ENCODE measurements around the gene GGTA1. TPM values are rescaled to one million over a fixed set of nuclear protein-coding genes. Genes with fewer than 3 reads are reported as not detected.

Gene GGTA1
- total and polyA plus RNA-seq, 9 of the 15 experiments (the other 6 are each of a cell fraction or from before 2014, with no cell fraction given): 0.04 to 0.15 TPM; not detected in 7

DNA sequence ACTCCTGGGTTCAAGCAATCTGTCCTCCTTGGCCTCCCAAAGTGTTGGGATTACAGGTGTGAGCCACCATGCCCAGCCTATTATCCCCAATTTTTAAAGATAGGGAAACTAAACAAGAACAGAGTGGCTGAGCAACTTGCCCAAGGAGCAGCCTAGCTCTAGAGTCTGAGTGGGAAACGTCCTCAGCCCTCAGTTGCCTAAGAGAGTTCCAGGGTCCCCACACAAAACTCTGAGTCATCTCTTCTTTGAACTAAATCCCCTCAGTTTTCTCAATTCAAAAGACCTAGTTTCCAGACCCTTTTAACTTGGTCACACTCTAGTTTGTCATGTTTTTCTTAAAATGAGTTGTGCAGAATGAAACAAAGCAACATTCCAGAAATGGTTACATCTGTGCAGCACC is 33.5 kb downstream of the GGTA1 start:
- BruUV-seq (replicated peaks): no TSS peak
- no peak for ATAC-seq
- Histone ChIP-seq H3K9me3 (replicated peaks; ENCODE audit: control insufficient read depth, insufficient read depth, low read depth, low read length) (no peaks in the 10 kb centered on the region), H3K9me1 (ENCODE audit: control insufficient read depth, insufficient read depth, low read length) (no peaks in the 10 kb centered on the region), H3K36me3 (ENCODE audit: control insufficient read depth, insufficient read depth, low read length) (no peaks in the 10 kb centered on the region), H3K4me3 (no peak overlapping the region), H3K4me1 (replicated peaks in 1 of 2; ENCODE audit: control insufficient read depth in 2 of 2, insufficient read depth in 2 of 2, low read length in 2 of 2) (peaks cover 0 to 6% of the 10 kb centered on the region in 2 experiments; a peak in 2 of 5 replicates), H3K27ac (ENCODE audit: extremely low read depth, low read depth, low read length) (no peak overlapping the region), H3K9ac (ENCODE audit: insufficient read depth in 1 of 2, low read depth in 2 of 2, low read length in 2 of 2) (no peak overlapping the region), H3K4me2 (ENCODE audit: insufficient read depth, low read length) (no peak overlapping the region), H3K27me3 (ENCODE audit: control insufficient read depth in 2 of 2, insufficient read depth in 2 of 2, low read length in 2 of 2) (peaks cover 19 to 24% of the 10 kb centered on the region in 2 experiments; a peak in 3 of 5 replicates), H4K20me1 (replicated peaks; ENCODE audit: control insufficient read depth, insufficient read depth, low read length) (no peaks in the 10 kb centered on the region), H2AFZ (ENCODE audit: low read depth, low read length) (no peak overlapping the region), H3K79me2 (ENCODE audit: control insufficient read depth, insufficient read depth, low read length) (no peaks in the 10 kb centered on the region)
- ChIA-PET CTCF (ENCODE audit: low intra/inter-chr PET ratio) (no interaction called here), POLR2A (no interaction called here)
- 0% methylated on average over 1 of the region's 1 CpG for WGBS (ENCODE audit: insufficient coverage, low coverage, missing lambda C conversion rate)
- no peak for FAIRE-seq
- no peak for DNase-seq (ENCODE audit: extremely low read depth in 1 of 4, low spot score in 3 of 4)
- TF ChIP-seq, protein P1, sequence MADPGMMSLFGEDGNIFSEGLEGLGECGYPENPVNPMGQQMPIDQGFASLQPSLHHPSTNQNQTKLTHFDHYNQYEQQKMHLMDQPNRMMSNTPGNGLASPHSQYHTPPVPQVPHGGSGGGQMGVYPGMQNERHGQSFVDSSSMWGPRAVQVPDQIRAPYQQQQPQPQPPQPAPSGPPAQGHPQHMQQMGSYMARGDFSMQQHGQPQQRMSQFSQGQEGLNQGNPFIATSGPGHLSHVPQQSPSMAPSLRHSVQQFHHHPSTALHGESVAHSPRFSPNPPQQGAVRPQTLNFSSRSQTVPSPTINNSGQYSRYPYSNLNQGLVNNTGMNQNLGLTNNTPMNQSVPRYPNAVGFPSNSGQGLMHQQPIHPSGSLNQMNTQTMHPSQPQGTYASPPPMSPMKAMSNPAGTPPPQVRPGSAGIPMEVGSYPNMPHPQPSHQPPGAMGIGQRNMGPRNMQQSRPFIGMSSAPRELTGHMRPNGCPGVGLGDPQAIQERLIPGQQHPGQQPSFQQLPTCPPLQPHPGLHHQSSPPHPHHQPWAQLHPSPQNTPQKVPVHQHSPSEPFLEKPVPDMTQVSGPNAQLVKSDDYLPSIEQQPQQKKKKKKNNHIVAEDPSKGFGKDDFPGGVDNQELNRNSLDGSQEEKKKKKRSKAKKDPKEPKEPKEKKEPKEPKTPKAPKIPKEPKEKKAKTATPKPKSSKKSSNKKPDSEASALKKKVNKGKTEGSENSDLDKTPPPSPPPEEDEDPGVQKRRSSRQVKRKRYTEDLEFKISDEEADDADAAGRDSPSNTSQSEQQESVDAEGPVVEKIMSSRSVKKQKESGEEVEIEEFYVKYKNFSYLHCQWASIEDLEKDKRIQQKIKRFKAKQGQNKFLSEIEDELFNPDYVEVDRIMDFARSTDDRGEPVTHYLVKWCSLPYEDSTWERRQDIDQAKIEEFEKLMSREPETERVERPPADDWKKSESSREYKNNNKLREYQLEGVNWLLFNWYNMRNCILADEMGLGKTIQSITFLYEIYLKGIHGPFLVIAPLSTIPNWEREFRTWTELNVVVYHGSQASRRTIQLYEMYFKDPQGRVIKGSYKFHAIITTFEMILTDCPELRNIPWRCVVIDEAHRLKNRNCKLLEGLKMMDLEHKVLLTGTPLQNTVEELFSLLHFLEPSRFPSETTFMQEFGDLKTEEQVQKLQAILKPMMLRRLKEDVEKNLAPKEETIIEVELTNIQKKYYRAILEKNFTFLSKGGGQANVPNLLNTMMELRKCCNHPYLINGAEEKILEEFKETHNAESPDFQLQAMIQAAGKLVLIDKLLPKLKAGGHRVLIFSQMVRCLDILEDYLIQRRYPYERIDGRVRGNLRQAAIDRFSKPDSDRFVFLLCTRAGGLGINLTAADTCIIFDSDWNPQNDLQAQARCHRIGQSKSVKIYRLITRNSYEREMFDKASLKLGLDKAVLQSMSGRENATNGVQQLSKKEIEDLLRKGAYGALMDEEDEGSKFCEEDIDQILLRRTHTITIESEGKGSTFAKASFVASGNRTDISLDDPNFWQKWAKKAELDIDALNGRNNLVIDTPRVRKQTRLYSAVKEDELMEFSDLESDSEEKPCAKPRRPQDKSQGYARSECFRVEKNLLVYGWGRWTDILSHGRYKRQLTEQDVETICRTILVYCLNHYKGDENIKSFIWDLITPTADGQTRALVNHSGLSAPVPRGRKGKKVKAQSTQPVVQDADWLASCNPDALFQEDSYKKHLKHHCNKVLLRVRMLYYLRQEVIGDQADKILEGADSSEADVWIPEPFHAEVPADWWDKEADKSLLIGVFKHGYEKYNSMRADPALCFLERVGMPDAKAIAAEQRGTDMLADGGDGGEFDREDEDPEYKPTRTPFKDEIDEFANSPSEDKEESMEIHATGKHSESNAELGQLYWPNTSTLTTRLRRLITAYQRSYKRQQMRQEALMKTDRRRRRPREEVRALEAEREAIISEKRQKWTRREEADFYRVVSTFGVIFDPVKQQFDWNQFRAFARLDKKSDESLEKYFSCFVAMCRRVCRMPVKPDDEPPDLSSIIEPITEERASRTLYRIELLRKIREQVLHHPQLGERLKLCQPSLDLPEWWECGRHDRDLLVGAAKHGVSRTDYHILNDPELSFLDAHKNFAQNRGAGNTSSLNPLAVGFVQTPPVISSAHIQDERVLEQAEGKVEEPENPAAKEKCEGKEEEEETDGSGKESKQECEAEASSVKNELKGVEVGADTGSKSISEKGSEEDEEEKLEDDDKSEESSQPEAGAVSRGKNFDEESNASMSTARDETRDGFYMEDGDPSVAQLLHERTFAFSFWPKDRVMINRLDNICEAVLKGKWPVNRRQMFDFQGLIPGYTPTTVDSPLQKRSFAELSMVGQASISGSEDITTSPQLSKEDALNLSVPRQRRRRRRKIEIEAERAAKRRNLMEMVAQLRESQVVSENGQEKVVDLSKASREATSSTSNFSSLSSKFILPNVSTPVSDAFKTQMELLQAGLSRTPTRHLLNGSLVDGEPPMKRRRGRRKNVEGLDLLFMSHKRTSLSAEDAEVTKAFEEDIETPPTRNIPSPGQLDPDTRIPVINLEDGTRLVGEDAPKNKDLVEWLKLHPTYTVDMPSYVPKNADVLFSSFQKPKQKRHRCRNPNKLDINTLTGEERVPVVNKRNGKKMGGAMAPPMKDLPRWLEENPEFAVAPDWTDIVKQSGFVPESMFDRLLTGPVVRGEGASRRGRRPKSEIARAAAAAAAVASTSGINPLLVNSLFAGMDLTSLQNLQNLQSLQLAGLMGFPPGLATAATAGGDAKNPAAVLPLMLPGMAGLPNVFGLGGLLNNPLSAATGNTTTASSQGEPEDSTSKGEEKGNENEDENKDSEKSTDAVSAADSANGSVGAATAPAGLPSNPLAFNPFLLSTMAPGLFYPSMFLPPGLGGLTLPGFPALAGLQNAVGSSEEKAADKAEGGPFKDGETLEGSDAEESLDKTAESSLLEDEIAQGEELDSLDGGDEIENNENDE (IDR thresholded peaks at IDR 0.05; ENCODE audit: low read depth, low read length): no peak
- TF ChIP-seq ZNF431 (CRISPR knock-in tag; IDR thresholded peaks at IDR 0.05): no peak
- no peak for TF ChIP-seq HMG20B (CRISPR knock-in tag; IDR thresholded peaks at IDR 0.05)
- TF ChIP-seq SMAD4 (CRISPR knock-in tag; conservative IDR thresholded peaks at IDR 0.05): no peak
- in situ Hi-C loops (cut with MboI): no loop called here
- intact Hi-C loops (cut with micrococcal nuclease): no loop called here
